HCT116 (cell line): ENCODE data around the gene MMP28.

ENCODE experiments used
- CEBPB ChIP-seq: IDR thresholded peaks from 2 replicates; pipeline ENCODE4 v1.6.1; 2012; ENCODE audit warnings: low read depth
- POLR2AphosphoS5 ChIP-seq: IDR thresholded peaks from 2 replicates; pipeline ENCODE4 v1.6.1; 2011; ENCODE audit warnings: mild to moderate bottlenecking, low read depth, low read length, moderate library complexity
- RAD21 ChIP-seq: IDR thresholded peaks from 2 replicates; pipeline ENCODE4 v1.6.1; 2012; ENCODE audit warnings: low read depth, mild to moderate bottlenecking
- TCF7L2 ChIP-seq: IDR thresholded peaks from 2 replicates; pipeline ENCODE4 v1.7.0; 2011; ENCODE audit warnings: borderline replicate concordance, inconsistent platforms; ENCODE audit not compliant: insufficient read depth, insufficient read length; ENCODE audit errors: extremely low read depth
- ZBTB33 ChIP-seq: IDR thresholded peaks from 2 replicates; pipeline ENCODE4 v1.6.1; 2011; ENCODE audit warnings: mild to moderate bottlenecking, low read length, moderate library complexity; ENCODE audit not compliant: insufficient replicate concordance; ENCODE audit errors: extremely low read depth
- TF ChIP-seq, protein P1 (sequence below), 3 experiments: fragments of 200-600 bp in 1 of 3; sonication (generic) in 1 of 3; IDR thresholded peaks in 2 of 3; conservative IDR thresholded peaks in 1 of 3; 2 replicates each; pipeline ENCODE4 v1.5.1; 2012 to 2017; ENCODE audit warnings: low read depth in 2 of 3, low read length in 2 of 3, antibody characterized with exemption in 1 of 3, borderline replicate concordance in 1 of 3, control low read depth in 1 of 3, mild to moderate bottlenecking in 1 of 3, mixed read lengths in 1 of 3, mixed run types in 1 of 3, moderate library complexity in 1 of 3; ENCODE audit not compliant: insufficient read depth in 1 of 3
- TF ChIP-seq, protein P2 (sequence below): IDR thresholded peaks from 2 replicates; pipeline ENCODE4 v1.6.1; 2012; ENCODE audit warnings: low read depth

GRCh38 chr17:35750526-35751395, 44.7 kb downstream of the MMP28 start:
- no peak for TF ChIP-seq RAD21
- TF ChIP-seq TCF7L2: no peak
- TF ChIP-seq ZBTB33: no peak
- TF ChIP-seq, protein P1, sequence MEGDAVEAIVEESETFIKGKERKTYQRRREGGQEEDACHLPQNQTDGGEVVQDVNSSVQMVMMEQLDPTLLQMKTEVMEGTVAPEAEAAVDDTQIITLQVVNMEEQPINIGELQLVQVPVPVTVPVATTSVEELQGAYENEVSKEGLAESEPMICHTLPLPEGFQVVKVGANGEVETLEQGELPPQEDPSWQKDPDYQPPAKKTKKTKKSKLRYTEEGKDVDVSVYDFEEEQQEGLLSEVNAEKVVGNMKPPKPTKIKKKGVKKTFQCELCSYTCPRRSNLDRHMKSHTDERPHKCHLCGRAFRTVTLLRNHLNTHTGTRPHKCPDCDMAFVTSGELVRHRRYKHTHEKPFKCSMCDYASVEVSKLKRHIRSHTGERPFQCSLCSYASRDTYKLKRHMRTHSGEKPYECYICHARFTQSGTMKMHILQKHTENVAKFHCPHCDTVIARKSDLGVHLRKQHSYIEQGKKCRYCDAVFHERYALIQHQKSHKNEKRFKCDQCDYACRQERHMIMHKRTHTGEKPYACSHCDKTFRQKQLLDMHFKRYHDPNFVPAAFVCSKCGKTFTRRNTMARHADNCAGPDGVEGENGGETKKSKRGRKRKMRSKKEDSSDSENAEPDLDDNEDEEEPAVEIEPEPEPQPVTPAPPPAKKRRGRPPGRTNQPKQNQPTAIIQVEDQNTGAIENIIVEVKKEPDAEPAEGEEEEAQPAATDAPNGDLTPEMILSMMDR (IDR thresholded peaks at IDR 0.05 in 2 of 3, conservative IDR thresholded peaks at IDR 0.05 in 1 of 3; ENCODE audit: borderline replicate concordance in 1 of 3, insufficient read depth in 1 of 3, low read depth in 2 of 3, low read length in 2 of 3): no peak
- no peak for TF ChIP-seq CEBPB
- TF ChIP-seq, protein P2, sequence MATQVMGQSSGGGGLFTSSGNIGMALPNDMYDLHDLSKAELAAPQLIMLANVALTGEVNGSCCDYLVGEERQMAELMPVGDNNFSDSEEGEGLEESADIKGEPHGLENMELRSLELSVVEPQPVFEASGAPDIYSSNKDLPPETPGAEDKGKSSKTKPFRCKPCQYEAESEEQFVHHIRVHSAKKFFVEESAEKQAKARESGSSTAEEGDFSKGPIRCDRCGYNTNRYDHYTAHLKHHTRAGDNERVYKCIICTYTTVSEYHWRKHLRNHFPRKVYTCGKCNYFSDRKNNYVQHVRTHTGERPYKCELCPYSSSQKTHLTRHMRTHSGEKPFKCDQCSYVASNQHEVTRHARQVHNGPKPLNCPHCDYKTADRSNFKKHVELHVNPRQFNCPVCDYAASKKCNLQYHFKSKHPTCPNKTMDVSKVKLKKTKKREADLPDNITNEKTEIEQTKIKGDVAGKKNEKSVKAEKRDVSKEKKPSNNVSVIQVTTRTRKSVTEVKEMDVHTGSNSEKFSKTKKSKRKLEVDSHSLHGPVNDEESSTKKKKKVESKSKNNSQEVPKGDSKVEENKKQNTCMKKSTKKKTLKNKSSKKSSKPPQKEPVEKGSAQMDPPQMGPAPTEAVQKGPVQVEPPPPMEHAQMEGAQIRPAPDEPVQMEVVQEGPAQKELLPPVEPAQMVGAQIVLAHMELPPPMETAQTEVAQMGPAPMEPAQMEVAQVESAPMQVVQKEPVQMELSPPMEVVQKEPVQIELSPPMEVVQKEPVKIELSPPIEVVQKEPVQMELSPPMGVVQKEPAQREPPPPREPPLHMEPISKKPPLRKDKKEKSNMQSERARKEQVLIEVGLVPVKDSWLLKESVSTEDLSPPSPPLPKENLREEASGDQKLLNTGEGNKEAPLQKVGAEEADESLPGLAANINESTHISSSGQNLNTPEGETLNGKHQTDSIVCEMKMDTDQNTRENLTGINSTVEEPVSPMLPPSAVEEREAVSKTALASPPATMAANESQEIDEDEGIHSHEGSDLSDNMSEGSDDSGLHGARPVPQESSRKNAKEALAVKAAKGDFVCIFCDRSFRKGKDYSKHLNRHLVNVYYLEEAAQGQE: no peak
- no peak for TF ChIP-seq POLR2AphosphoS5
